Aorta (tissue), 5 donors: ENCODE data around the gene ATXN7L1. TPM values are rescaled to one million over a fixed set of nuclear protein-coding genes. Genes with fewer than 3 reads are reported as not detected.
"Not testable (repeated sequence)": the region's sequence is repeated elsewhere in the genome, so short reads cannot be mapped to it uniquely, and the experiment has no call there.

Experiments used
- ATAC-seq: fragments of 200-7000 bp; cut with Tn5 transposase; one replicate; pipeline ENCODE4 v1.9.1; 2022; ENCODE audit warnings: moderate library complexity; ENCODE audit not compliant: low FRiP score
- DNase-seq, 2 donors: peaks; one replicate each; pipeline ENCODE4 v3.0.0-alpha.2; 2020
- H3K27ac ChIP-seq, 2 donors: one replicate each; pipeline ENCODE4 v1.5.1; 2013; ENCODE audit warnings: low read length in 2 of 2, mild to moderate bottlenecking in 2 of 2, moderate library complexity in 2 of 2, control low read depth in 1 of 2, inconsistent platforms in 1 of 2, low read depth in 1 of 2
- H3K27me3 ChIP-seq, 2 donors: one replicate each; pipeline ENCODE4 v1.6.1; 2013; ENCODE audit warnings: control low read depth in 1 of 2, low read length in 1 of 2, mild to moderate bottlenecking in 1 of 2, moderate library complexity in 1 of 2; ENCODE audit not compliant: insufficient read depth in 2 of 2, control insufficient read depth in 1 of 2
- H3K36me3 ChIP-seq, 2 donors: one replicate each; pipeline ENCODE4 v1.6.1; 2013; ENCODE audit warnings: control low read depth in 1 of 2, low read length in 1 of 2, mild to moderate bottlenecking in 1 of 2; ENCODE audit not compliant: insufficient read depth in 2 of 2, control insufficient read depth in 1 of 2
- H3K4me1 ChIP-seq, 2 donors: one replicate each; pipeline ENCODE4 v1.6.1; 2013; ENCODE audit warnings: low read length in 2 of 2, control low read depth in 1 of 2, mild to moderate bottlenecking in 1 of 2, moderate library complexity in 1 of 2; ENCODE audit not compliant: insufficient read depth in 2 of 2, control insufficient read depth in 1 of 2
- H3K4me3 ChIP-seq, 2 donors: one replicate each; pipeline ENCODE4 v1.5.1; 2013; ENCODE audit warnings: low read length in 2 of 2, control low read depth in 1 of 2, mild to moderate bottlenecking in 1 of 2
- H3K9me3 ChIP-seq: one replicate; pipeline ENCODE4 v1.6.1; 2013; ENCODE audit warnings: mild to moderate bottlenecking, low read length; ENCODE audit not compliant: control insufficient read depth
- WGBS, 2 donors: extraction: QIAGEN DNeasy Blood & Tissue Kit; methylation state at CpG; one replicate each; pipeline ENCODE4 v1.1.7; 2013; 5-methylcytosine and 5-hydroxymethylcytosine counted together
- intact Hi-C, 2 donors: fragments of 100-400 bp; cut with DNase I; formaldehyde crosslinking; loops; one replicate each; pipeline versions ENCODE4 v1.14.2 to v1.15.0; 2022
- polyA plus RNA-seq, 2 donors: library from polyadenylated mRNA; stranded (reverse); fragments of 200-250 nt; gene quantifications; one replicate each; pipeline ENCODE4 v1.2.3, GENCODE V29; 2013
- total RNA-seq, 2 donors: library from RNA; stranded (reverse); fragmentation: NEBNext Ultra II Directional; extraction: Animal tissue kit (Norgen Biotek cat#: 25700); gene quantifications; one replicate each; pipeline ENCODE4 v1.2.1, GENCODE V29; 2021
- donor health status: healthy with polysubstance abuse.
- donor health status: Bipolar disorder and iron deficiency.
- donor health status: DM: no; HTN: no; CAD: no.
- donor health status: DM: no; HTN: no; CAD: no.
- donor health status: DM: yes; HTN: yes; CAD: no.

Gene ATXN7L1
- total and polyA plus RNA-seq, 4 donors, result 2.5 to 20.1 (median 8.4) TPM

GRCh38 chr7:105885387-105886111 is 9.2 kb upstream of the ATXN7L1 start:
- Histone ChIP-seq H3K4me1 (no peaks in the 10 kb centered on the region), H3K9me3 (no peaks in the 10 kb centered on the region), H3K27ac (no peak overlapping the region), H3K4me3 (no peak overlapping the region), H3K36me3 (no peaks in the 10 kb centered on the region), H3K27me3 (no peaks in the 10 kb centered on the region)
- intact Hi-C loops, result no loop called here
- DNase-seq (no peak), ATAC-seq (no peak)
- WGBS, 2 donors, result 92 to 93% methylated on average over 6 of the region's 6 CpGs

GRCh38 chr7:105883179-105883578 is 6.8 kb upstream of the ATXN7L1 start:
- ATAC-seq, H3K27ac ChIP-seq, H3K4me3 ChIP-seq, H3K9me3 ChIP-seq, H3K27me3 ChIP-seq, H3K36me3 ChIP-seq, DNase-seq, H3K4me1 ChIP-seq, intact Hi-C loops: not testable (repeated sequence)
- 90 to 96% methylated on average over 6 of the region's 6 CpGs for WGBS, 2 donors

DNA sequence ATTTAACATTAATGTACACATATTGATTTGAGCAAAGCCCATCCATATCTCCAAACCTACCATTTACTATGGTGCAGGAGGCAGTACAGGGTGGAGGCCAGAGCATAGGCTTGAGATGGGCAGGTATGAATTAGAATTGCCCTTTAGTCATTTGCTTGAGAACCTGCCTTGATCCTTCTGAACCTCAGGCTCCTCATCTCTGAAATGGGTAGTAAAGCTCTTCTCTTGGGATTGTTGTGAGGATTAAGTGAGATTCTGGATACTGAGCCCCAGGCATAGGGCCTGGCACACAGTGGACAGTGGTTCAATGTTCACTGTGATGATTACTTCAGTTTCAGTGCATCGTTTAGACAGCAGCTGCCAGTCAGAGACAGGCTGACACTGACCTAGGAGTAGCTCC is 5.0 kb upstream of the ATXN7L1 start:
- Histone ChIP-seq H3K27ac (no peak overlapping the region), H3K9me3 (no peaks in the 10 kb centered on the region), H3K27me3 (no peaks in the 10 kb centered on the region), H3K4me1 (no peaks in the 10 kb centered on the region), H3K36me3 (no peaks in the 10 kb centered on the region), H3K4me3 (no peak overlapping the region)
- DNase-seq (no peak), ATAC-seq (no peak)
- WGBS, 2 donors, result 86 to 91% methylated on average over 1 of the region's 1 CpG
- intact Hi-C loops, result no loop called here

GRCh38 chr7:105880571-105881330 is 4.4 kb upstream of the ATXN7L1 start:
- Histone ChIP-seq H3K27ac (no peak overlapping the region), H3K27me3 (no peaks in the 10 kb centered on the region), H3K4me1 (no peaks in the 10 kb centered on the region), H3K9me3 (no peaks in the 10 kb centered on the region), H3K36me3 (no peaks in the 10 kb centered on the region), H3K4me3 (no peak overlapping the region)
- intact Hi-C loops, result no loop called here
- 52 to 59% methylated on average over 6 of the region's 6 CpGs for WGBS, 2 donors
- ATAC-seq (no peak), DNase-seq (no peak)

DNA sequence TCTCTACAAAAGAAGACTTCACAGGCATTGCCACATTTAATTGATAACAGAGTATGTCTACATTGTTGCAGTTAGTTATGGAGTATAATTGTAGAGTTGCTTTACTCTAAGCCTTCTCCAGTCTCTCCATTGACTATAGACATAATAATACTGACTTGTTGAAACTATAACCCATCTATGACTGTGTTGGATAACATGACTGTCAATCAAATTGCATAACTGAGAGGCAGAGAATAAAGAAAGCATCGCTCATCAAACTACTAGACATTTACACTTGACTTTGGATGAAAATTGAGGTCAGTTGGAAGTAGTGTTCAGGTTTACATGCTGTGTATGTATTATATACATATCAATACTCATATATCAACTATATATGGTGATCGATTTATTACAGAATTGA is 3.4 kb upstream of the ATXN7L1 start:
- 97 to 100% methylated on average over 2 of the region's 2 CpGs for WGBS, 2 donors
- intact Hi-C loops, result loop anchor here in 1 of 2 donors (5.0 to 10.0 kb wide), 2 partner anchors 128 to 205 kb away; no protein-coding TSS in a partner anchor
- Histone ChIP-seq H3K36me3 (no peaks in the 10 kb centered on the region), H3K27ac (no peak overlapping the region), H3K27me3 (no peaks in the 10 kb centered on the region), H3K4me1 (peaks cover 0 to 4% of the 10 kb centered on the region in 2 donors), H3K9me3 (no peaks in the 10 kb centered on the region), H3K4me3 (no peak overlapping the region)
- no peak for DNase-seq
- no peak for ATAC-seq

DNA sequence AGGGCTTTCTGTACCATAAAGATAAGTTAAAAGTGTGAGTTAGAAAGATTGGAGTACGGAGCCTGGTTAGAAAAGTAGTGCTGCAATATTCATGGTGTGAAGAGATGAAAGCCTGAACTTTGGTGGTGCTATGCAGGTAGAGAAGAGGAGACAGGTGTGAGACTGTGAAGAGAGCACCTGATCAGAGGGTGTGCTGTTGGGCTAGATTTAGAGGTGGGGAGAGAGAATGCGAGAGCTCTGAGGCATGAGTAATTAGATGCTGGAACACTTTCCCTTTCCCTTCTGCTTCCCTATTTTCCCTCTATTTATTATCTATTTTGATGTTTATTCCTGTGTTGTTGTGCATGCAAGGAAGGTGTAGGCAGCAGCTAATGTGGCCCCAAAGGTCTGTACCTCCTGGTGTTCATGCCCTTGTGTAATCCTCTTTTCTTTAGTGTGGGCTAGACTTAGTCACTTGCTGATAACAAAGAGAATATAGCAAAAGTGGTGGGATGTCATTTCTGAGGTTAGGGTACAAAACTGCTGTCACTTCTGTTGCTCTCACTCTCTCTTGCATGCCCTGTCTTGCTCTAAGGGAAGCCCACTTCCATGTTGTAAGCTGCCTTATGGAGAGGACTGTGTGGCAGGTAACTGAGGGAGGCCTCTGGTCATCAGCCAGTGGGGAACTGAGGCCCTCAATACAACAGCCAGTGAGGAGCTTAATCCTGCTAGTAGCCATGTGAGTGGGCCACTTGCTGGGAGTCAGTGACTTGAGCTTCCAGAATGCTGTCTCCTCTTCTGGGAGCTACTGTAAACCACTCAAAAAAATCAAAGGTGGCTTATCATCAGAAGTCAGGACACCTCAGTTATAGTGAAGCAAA is 2.6 kb upstream of the ATXN7L1 start:
- H3K4me1 ChIP-seq, result peaks cover 0 to 4% of the 10 kb centered on the region in 2 donors
- H3K4me3 ChIP-seq, result no peak overlapping the region
- 92% methylated on average over 2 of the region's 2 CpGs for WGBS, 2 donors
- no peak overlapping the region for H3K27ac ChIP-seq
- intact Hi-C loops, result loop anchor here in 1 of 2 donors (5.0 to 10.0 kb wide), 2 partner anchors 128 to 204 kb away; no protein-coding TSS in a partner anchor
- ATAC-seq (no peak), DNase-seq (no peak)
- no peaks in the 10 kb centered on the region for H3K27me3 ChIP-seq
- H3K36me3 ChIP-seq, result no peaks in the 10 kb centered on the region
- no peaks in the 10 kb centered on the region for H3K9me3 ChIP-seq

DNA sequence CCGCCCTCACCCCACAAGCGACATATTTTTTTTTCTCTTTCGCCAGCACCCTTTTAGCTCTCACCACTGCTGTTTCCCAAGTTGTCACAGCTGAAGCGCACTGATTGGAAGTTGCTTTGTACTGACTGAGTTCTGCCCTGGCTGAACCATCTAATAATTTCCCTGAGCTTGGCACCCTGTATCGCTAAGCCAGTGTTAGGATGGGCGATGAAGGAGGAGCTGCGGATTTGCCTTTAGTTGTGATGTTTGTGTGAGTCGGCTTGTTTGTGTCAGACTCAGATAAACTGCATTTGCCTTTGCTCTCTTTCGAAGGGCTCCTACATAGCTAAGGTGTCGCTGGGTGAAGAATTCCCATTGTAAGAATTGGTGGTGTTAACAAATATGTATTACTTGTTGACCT is 1.3 kb upstream of the ATXN7L1 start:
- H3K4me3 ChIP-seq, result peak overlapping the region; percentile 32 to 71
- DNase-seq (no peak), ATAC-seq (no peak)
- WGBS, 2 donors, result 57 to 59% methylated on average over 10 of the region's 10 CpGs
- intact Hi-C loops, result loop anchor here (2.0 to 10.0 kb wide), 3 partner anchors 130 to 203 kb away; no protein-coding TSS in a partner anchor
- H3K27me3 ChIP-seq, result no peaks in the 10 kb centered on the region
- no peaks in the 10 kb centered on the region for H3K9me3 ChIP-seq
- H3K4me1 ChIP-seq, result peaks cover 0 to 4% of the 10 kb centered on the region in 2 donors
- no peaks in the 10 kb centered on the region for H3K36me3 ChIP-seq
- no peak overlapping the region for H3K27ac ChIP-seq

DNA sequence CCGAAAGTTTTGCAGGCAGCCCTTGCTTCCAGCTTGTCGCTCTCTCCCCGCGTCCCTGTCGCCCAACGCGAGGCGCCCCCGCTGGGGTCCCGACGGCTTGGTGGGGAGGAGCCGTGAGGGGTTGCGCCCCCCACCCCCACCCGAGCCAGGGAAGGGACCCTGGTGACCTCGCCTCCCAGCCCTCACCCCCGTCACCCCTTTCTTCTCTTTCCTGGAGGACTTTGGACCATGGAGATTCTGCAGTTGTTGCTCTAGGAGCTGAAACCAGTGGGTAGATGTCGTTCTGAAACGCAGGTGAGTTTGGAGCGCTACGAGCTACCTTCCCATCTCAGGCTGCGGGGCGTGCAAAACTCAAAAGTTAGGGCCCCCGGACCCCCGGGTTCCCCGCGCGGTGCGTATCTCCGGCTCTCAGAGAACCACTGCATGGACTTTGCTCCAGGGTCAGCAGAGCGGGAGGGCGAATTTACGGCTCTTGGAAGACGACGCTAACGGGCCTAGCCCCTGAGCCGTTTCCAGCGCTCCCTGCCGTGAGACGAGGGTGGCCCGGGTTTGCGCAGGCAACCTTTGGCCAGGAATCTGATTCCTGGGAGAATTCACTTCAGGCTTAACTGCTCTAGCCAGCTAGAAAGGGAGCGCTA is 684 bp upstream of the ATXN7L1 start:
- WGBS, 2 donors, result 1% methylated on average over 42 of the region's 42 CpGs
- H3K4me3 ChIP-seq, result peak overlapping the region; percentile 32 to 71
- no peak overlapping the region for H3K27ac ChIP-seq
- peak in 1 of 2 donors; percentile 56 for DNase-seq
- ATAC-seq, result peak; percentile 43
- H3K4me1 ChIP-seq, result peaks cover 0 to 4% of the 10 kb centered on the region in 2 donors
- H3K9me3 ChIP-seq, result no peaks in the 10 kb centered on the region
- H3K27me3 ChIP-seq, result no peaks in the 10 kb centered on the region
- intact Hi-C loops, result loop anchor here (2.0 to 10.0 kb wide), 3 partner anchors 130 to 202 kb away; no protein-coding TSS in a partner anchor
- no peaks in the 10 kb centered on the region for H3K36me3 ChIP-seq
